ES-I3 (cell line): ENCODE results near the gene AK9.
"Not testable (repeated sequence)": the region's sequence is repeated elsewhere in the genome, so short reads cannot be mapped to it uniquely, and the experiment has no call there.

Experiments used
- H3K36me3 ChIP-seq: 2 replicates; pipeline ENCODE4 v1.6.1; 2013; ENCODE audit warnings: mild to moderate bottlenecking, low read length, control low read depth, moderate library complexity; ENCODE audit not compliant: insufficient read depth
- H3K4me1 ChIP-seq: 2 replicates; pipeline ENCODE4 v1.6.1; 2013; ENCODE audit warnings: mild to moderate bottlenecking, control low read depth, low read length; ENCODE audit not compliant: insufficient read depth
- H3K9ac ChIP-seq: 2 replicates; pipeline ENCODE4 v1.6.1; 2013; ENCODE audit warnings: low read depth, mild to moderate bottlenecking, low read length, moderate library complexity
- H3K9me3 ChIP-seq: 2 replicates; pipeline ENCODE4 v1.6.1; 2013; ENCODE audit warnings: mild to moderate bottlenecking, low read length, moderate library complexity; ENCODE audit not compliant: control insufficient read depth, insufficient read depth

AK9 gene

GRCh38 chr6:109526905-109527628 lies 163.9 kb downstream of the AK9 start:
- 0 out of 2 replicates have a peak, but pooled peaks cover 5% of the 10 kb centered on the region for H3K9me3 ChIP-seq
- H3K4me1 ChIP-seq: no peaks in the 10 kb centered on the region
- H3K9ac ChIP-seq: no peak overlapping the region

DNA sequence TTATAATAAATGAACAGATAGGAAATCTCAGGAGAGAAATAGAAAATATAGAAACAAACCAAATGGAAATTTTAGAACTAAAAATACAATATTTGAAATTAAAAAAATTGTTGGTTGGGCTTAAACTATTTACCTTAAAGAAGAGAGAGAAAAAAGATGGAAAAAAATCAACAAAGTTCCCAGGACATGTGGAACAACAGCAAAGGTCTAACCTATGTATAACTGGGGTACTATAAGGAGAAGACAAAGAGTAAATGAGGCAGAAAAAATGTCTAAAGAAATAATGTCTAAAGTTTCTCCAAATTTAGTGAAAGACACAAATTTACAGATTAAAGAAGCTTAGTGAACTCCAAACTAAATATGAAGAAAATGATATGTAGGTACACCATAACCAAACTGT lies 166.9 kb downstream of the AK9 start:
- Histone ChIP-seq H3K9ac (no peak overlapping the region), H3K4me1 (no peaks in the 10 kb centered on the region), H3K9me3 (0 out of 2 replicates have a peak, but pooled peaks cover 5% of the 10 kb centered on the region), H3K36me3 (no peaks in the 10 kb centered on the region)

More at GRCh38 chr6:109526905-109527628, 163.9 kb downstream of the AK9 start:
- H3K36me3 ChIP-seq: no peaks in the 10 kb centered on the region

DNA sequence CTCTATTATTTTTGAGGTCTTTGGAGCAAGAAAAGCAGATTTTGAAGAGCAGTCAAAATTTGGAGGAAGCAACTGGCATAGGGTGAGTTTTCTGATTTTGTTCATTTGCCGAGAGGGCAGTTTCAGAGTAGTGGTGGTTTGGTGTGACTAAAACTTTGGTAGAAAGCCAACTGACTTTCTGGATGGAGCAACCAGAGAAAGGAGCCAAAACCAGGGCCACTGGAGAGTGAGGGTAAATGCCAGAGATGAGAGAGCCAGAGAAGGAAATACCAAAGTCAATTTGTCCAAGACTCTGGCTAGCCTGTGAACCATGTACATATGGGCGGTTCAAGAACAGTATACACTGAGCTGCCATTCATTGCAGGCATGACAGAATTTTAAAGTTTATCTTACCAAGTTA lies 167.5 kb downstream of the AK9 start:
- Histone ChIP-seq H3K36me3 (no peaks in the 10 kb centered on the region), H3K9ac (no peak overlapping the region), H3K4me1 (no peaks in the 10 kb centered on the region), H3K9me3 (0 out of 2 replicates have a peak, but pooled peaks cover 5% of the 10 kb centered on the region)

DNA sequence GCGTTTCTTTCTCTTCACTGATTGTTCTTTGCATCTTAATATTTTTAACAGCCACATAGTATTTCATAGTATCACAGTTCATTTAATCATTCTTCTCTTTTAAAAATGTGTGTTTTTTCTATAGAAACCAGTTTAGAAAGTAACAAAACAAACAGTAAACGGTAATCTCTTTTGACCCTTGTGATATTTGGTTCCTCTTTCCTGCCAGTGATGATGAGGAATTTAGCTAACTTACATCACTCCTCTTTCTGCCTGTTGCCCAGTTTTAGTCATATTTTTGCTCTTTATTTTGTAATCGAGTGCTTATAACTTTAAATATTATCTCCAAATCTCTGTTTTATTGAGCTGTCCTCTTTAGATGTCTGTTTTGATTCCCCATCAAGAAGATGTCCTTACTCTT lies 169.9 kb downstream of the AK9 start:
- 0 out of 2 replicates have a peak, but pooled peaks cover 5% of the 10 kb centered on the region for H3K9me3 ChIP-seq
- H3K36me3 ChIP-seq: no peaks in the 10 kb centered on the region
- no peak overlapping the region for H3K9ac ChIP-seq
- no peaks in the 10 kb centered on the region for H3K4me1 ChIP-seq

- not testable (repeated sequence) for H3K4me1 ChIP-seq, H3K36me3 ChIP-seq, H3K9ac ChIP-seq, H3K9me3 ChIP-seq
Measured at GRCh38 chr6:109519647-109520046, 171.4 kb downstream of the AK9 start.

- Histone ChIP-seq H3K9ac (no peak overlapping the region), H3K4me1 (peaks cover 15% of the 10 kb centered on the region), H3K9me3 (no peaks in the 10 kb centered on the region; the same call in 1 of the 2 replicates), H3K36me3 (no peaks in the 10 kb centered on the region)
Measured at GRCh38 chr6:109516929-109517328, 174.1 kb downstream of the AK9 start.

- Histone ChIP-seq H3K9me3 (peaks cover 7% of the 10 kb centered on the region), H3K36me3 (no peaks in the 10 kb centered on the region), H3K4me1 (peaks cover 15% of the 10 kb centered on the region), H3K9ac (no peak overlapping the region)
Measured at GRCh38 chr6:109515781-109516409, 175.1 kb downstream of the AK9 start.

- H3K9me3 ChIP-seq: peaks cover 13% of the 10 kb centered on the region
- H3K36me3 ChIP-seq: no peaks in the 10 kb centered on the region
- peaks cover 15% of the 10 kb centered on the region for H3K4me1 ChIP-seq
Measured at GRCh38 chr6:109514946-109515345, 176.1 kb downstream of the AK9 start.

DNA sequence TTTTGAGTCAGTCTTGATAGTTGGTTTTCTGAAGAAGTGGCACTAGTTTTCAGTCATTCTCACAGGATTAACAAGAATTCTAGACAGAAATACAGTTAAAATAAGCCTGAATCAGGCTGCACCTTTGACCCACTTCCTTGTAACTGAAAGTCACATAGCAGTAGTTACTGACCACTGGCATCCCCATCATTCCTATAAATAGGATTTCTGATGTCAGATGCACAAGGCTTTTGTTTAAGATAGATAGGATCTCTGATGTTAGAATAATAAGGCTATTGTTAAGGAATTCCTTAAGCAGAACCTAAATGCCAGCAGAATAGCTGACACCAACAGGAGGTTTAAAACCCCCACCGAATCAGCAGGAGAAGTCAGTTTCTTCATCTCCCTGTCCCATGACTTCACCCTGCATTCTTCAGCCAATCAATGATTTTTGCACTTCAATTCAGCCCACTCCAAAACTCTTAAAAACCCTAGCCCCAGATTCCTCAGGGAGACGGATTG lies 177.4 kb downstream of the AK9 start:
- Histone ChIP-seq H3K9me3 (peaks cover 19% of the 10 kb centered on the region), H3K4me1 (peaks cover 15% of the 10 kb centered on the region), H3K9ac (no peak overlapping the region), H3K36me3 (no peaks in the 10 kb centered on the region)

More at GRCh38 chr6:109514946-109515345, 176.1 kb downstream of the AK9 start:
- H3K9ac ChIP-seq: no peak overlapping the region

DNA sequence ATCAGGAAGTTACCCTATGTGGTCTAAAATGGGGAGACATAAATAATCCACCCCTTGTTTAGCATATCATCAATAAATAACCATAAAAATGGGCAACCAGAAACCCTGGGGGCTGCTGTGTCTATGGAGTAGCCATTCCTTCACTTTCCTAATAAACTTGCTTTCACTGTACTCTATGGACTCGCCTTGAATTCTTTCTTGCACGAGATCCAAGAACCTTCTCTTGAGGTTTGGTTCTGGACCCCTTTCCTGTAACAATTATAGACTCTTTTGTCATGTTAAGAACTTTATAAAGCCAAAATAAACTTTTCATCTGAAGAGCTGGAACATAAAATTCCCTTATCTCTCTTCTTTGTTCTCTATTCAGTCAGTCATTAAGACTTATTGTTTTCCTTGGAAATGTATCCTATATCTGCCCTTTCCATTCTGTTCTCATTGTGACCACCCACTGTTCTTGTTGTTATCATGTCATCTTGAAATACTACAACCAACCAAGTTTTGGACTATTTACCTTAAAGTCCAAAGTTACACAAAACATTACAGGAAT lies 178.7 kb downstream of the AK9 start:
- Histone ChIP-seq H3K9me3 (peaks cover 20% of the 10 kb centered on the region), H3K4me1 (peaks cover 15% of the 10 kb centered on the region), H3K36me3 (no peaks in the 10 kb centered on the region), H3K9ac (no peak overlapping the region)

DNA sequence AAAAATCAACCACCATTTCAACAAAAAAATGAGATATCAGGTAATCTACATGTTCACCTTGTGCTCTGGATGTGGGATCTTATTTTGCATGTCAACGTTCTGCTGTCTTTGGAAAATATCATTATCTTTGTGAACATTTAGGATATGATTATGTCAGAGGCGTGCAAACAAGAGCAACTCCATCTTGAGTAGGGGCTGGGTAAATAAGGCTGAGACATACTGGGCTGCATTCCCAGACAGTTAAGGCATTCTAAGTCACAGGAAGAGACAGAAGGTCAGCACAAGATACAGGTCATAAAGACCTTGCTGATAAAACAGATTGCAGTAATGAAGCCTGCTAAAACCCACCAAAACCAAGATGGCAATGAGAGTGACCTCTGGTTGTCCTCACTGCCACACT lies 179.2 kb downstream of the AK9 start:
- H3K4me1 ChIP-seq: peaks cover 15% of the 10 kb centered on the region
- H3K36me3 ChIP-seq: no peaks in the 10 kb centered on the region
- no peak overlapping the region for H3K9ac ChIP-seq
- peaks cover 20% of the 10 kb centered on the region for H3K9me3 ChIP-seq

DNA sequence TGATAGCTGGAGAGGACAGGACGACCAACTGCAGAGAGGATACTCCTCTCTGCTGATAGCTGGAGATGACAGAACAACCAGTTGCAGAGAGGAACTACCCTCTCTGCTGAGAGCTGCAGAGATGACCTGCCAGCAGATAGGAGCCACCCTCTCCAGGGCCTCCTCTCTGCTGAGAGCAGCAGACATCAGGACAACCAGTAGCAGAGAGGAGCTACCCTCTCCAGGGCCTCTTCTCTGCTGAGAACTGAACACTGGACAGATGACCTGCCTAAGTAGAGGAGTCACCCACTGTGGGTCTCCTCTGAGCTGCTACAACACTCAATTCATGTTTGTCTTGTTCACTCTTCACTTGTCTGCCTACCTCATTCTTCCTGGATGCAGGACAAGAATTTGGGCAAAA lies 180.6 kb downstream of the AK9 start:
- Histone ChIP-seq H3K36me3 (no peaks in the 10 kb centered on the region), H3K9ac (no peak overlapping the region), H3K9me3 (peaks cover 20% of the 10 kb centered on the region), H3K4me1 (peaks cover 15% of the 10 kb centered on the region)

- H3K9ac ChIP-seq: no peak overlapping the region
- peaks cover 20% of the 10 kb centered on the region for H3K9me3 ChIP-seq
- no peaks in the 10 kb centered on the region for H3K36me3 ChIP-seq
- peaks cover under 1% of the 10 kb centered on the region for H3K4me1 ChIP-seq
Measured at GRCh38 chr6:109508166-109508860, 182.7 kb downstream of the AK9 start.

DNA sequence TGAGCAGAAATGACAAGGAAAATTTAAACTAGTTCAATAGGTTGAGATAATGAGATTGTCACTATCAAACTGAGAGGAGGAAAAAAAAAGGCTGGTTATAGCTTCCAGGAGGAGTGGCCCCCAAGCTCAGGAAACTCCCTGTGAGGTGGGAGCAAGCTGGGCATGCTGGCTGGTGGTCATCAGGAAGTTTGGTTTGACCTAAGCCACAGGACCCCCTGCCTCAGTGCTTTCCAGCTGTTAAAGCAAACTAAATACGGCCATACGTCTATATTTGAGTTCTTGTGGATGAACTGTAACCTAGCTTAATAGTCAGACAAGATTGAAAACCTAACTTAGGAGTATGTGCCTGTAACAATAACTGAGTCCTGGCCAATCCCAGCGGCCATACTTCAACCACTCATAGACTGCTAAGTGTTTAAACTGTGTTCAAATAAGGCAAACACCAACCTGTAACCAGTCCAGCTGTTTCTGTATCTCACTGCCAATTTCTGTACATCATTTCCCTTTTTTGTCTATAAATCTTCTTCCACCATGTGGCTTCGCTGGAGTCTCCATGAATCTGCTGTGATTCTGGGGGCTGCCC lies 183.4 kb downstream of the AK9 start:
- Histone ChIP-seq H3K4me1 (no peaks in the 10 kb centered on the region), H3K9ac (no peak overlapping the region), H3K9me3 (peaks cover 20% of the 10 kb centered on the region), H3K36me3 (no peaks in the 10 kb centered on the region)
